ENCODE results near the gene SLC29A4.

DNA sequence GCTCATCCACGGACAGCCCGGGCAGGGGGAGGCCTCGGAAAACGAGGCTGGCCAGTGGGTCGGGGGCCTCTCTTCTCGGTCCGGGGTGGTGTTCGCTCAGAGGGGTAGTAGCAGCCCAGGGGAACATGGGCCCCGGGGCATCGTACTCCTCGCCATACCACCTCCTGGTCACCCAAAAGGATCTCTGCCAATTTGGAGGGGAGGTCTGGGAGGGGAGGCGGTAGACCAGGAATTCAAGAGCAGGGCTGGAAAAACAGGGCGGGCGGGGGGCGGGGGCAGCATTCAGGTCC lies 67.4 kb downstream of the SLC29A4 start:
- TF ChIP-seq EZH2phosphoT487 (IDR thresholded peaks at IDR 0.05) = no peak
- TF ChIP-seq, protein P1, sequence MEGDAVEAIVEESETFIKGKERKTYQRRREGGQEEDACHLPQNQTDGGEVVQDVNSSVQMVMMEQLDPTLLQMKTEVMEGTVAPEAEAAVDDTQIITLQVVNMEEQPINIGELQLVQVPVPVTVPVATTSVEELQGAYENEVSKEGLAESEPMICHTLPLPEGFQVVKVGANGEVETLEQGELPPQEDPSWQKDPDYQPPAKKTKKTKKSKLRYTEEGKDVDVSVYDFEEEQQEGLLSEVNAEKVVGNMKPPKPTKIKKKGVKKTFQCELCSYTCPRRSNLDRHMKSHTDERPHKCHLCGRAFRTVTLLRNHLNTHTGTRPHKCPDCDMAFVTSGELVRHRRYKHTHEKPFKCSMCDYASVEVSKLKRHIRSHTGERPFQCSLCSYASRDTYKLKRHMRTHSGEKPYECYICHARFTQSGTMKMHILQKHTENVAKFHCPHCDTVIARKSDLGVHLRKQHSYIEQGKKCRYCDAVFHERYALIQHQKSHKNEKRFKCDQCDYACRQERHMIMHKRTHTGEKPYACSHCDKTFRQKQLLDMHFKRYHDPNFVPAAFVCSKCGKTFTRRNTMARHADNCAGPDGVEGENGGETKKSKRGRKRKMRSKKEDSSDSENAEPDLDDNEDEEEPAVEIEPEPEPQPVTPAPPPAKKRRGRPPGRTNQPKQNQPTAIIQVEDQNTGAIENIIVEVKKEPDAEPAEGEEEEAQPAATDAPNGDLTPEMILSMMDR (IDR thresholded peaks at IDR 0.05) = no peak
- no peak for TF ChIP-seq EZH2 (IDR thresholded peaks at IDR 0.05)

All from neural progenitor cell (in vitro differentiated cells).